ENCODE data around the gene HOXA5.

- TF ChIP-seq CTCF (IDR thresholded peaks at IDR 0.05) (no peak), ZFX (IDR thresholded peaks at IDR 0.05; ENCODE audit: borderline replicate concordance) (no peak)
Measured at GRCh38 chr7:27128034-27128433, 15.4 kb downstream of the HOXA5 start.

All from 22Rv1 (cell line).